ENCODE results near the gene RTN4RL1. TPM values are rescaled to one million over a fixed set of nuclear protein-coding genes. Genes with fewer than 3 reads are reported as not detected.
"Not testable (repeated sequence)": the region's sequence is repeated elsewhere in the genome, so short reads cannot be mapped to it uniquely, and the experiment has no call there.

The RTN4RL1 gene
- total RNA-seq, 1 donor from 2014 or later, result 50.3 TPM

DNA sequence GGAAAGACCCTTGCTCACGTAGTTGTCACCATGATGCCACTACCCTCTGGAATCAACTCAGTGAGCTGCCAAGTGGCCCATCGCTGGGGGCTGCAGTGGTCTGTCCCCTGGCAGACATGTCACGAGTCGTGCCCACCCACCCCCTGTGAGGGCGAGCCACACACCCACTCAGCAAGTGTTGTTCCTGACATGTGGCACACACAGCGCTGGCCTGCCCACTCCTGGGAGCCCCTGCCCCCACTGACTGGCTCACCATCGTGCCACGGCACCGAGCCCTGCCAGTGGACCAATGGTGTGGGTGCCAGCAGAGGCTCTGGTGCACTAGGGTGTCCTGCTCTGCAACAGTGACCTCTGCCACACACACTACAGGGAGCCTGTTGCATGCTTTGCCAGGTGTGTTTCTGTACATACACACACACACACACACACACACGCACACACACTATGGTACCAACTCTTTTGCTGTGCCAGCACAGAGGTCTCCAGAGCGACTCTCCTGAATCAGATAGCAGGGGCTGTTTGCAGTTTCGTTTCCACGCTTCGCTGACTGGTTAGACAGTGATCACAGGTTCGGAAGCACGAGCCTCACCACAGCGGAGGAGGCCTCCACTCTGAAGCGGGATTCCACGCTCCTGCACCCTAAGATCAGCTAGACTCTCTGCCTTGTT lies 7.7 kb downstream of the RTN4RL1 start:
- H3K27ac Mint-ChIP-seq (ENCODE audit: unreplicated experiment), result peak overlapping the region; percentile 99
- peaks cover 39% of the 10 kb centered on the region for H3K27me3 Mint-ChIP-seq (ENCODE audit: unreplicated experiment)
- peak overlapping the region; percentile 83 for H3K4me3 Mint-ChIP-seq (ENCODE audit: unreplicated experiment)
- H3K36me3 Mint-ChIP-seq (ENCODE audit: unreplicated experiment), result no peaks in the 10 kb centered on the region
- H3K9me3 Mint-ChIP-seq (ENCODE audit: unreplicated experiment), result peaks cover 27% of the 10 kb centered on the region
- DNase-seq, result no peak
- TF ChIP-seq, protein P1, sequence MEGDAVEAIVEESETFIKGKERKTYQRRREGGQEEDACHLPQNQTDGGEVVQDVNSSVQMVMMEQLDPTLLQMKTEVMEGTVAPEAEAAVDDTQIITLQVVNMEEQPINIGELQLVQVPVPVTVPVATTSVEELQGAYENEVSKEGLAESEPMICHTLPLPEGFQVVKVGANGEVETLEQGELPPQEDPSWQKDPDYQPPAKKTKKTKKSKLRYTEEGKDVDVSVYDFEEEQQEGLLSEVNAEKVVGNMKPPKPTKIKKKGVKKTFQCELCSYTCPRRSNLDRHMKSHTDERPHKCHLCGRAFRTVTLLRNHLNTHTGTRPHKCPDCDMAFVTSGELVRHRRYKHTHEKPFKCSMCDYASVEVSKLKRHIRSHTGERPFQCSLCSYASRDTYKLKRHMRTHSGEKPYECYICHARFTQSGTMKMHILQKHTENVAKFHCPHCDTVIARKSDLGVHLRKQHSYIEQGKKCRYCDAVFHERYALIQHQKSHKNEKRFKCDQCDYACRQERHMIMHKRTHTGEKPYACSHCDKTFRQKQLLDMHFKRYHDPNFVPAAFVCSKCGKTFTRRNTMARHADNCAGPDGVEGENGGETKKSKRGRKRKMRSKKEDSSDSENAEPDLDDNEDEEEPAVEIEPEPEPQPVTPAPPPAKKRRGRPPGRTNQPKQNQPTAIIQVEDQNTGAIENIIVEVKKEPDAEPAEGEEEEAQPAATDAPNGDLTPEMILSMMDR (IDR thresholded peaks at IDR 0.05; ENCODE audit: partially characterized antibody, unreplicated experiment), result no peak
- H3K4me1 Mint-ChIP-seq (ENCODE audit: low read depth, unreplicated experiment), result peaks cover 52% of the 10 kb centered on the region

DNA sequence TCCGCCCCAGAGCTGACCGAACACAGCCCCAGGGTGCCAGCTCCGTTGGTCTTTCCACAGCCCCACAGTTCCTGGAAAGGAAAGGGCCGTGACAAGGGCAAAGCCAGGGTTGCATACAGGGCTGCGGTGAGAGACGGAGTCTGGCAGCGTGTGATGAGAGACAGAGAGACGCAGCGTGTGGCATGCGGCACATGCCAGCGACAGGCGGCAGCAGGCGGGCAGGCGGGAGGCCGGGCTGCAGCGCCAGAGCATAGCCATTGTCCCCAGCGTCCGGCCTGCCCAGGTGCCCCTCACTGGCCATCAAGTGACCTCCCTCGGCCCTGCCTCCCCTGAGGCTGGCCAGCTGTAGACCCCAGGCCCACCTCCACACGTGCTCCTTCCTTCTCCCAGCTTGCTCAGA lies 8.6 kb downstream of the RTN4RL1 start:
- Mint-ChIP-seq H3K27me3 (ENCODE audit: unreplicated experiment) (peaks cover 39% of the 10 kb centered on the region), H3K4me3 (ENCODE audit: unreplicated experiment) (peak overlapping the region; percentile 25), H3K27ac (ENCODE audit: unreplicated experiment) (peak overlapping the region; percentile 28), H3K36me3 (ENCODE audit: unreplicated experiment) (no peaks in the 10 kb centered on the region), H3K9me3 (ENCODE audit: unreplicated experiment) (peaks cover 27% of the 10 kb centered on the region), H3K4me1 (ENCODE audit: low read depth, unreplicated experiment) (peaks cover 58% of the 10 kb centered on the region)
- no peak for DNase-seq
- TF ChIP-seq, protein P1 (IDR thresholded peaks at IDR 0.05; ENCODE audit: partially characterized antibody, unreplicated experiment), result no peak

DNA sequence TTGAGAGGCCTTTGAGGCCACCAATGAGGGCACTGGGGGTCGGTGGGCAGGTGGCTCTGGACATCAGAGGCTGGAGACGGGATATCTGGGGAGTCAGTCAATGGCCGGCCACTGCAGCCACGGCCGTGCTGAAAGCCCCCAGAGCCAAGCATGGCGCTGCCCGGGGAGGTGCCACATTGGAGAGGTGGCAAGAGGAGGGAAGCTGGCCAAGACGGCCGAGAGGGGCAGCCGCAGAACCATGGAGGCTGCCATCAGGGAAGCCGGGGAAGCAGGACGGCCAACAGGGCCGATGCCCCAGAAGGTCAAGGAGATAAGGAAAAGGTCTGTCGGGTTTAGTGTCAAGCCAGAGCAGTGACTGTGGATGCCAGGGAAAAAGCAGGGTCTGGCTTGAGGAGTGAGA lies 9.8 kb downstream of the RTN4RL1 start:
- Mint-ChIP-seq H3K9me3 (ENCODE audit: unreplicated experiment) (peaks cover 24% of the 10 kb centered on the region), H3K4me1 (ENCODE audit: low read depth, unreplicated experiment) (peaks cover 48% of the 10 kb centered on the region), H3K27me3 (ENCODE audit: unreplicated experiment) (peaks cover 37% of the 10 kb centered on the region)

DNA sequence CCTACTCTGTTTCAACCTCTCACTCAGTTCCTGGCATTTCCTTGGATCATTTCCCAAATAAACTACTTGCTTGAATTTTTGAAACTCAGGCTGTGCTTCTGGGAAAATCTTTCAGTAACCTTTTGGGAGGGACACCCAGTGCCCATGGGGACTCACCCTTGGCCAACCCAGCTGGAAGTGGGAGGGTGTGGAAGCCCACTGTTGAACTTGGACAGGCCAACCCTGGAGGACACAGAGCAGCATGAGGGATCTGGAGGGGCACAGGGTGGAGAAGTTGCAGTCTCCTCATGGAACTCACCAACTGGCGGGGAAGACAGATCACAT lies 11.2 kb downstream of the RTN4RL1 start:
- no peak overlapping the region for H3K4me3 Mint-ChIP-seq (ENCODE audit: unreplicated experiment)
- H3K36me3 Mint-ChIP-seq (ENCODE audit: unreplicated experiment), result no peaks in the 10 kb centered on the region
- peaks cover 28% of the 10 kb centered on the region for H3K27me3 Mint-ChIP-seq (ENCODE audit: unreplicated experiment)
- no peak for DNase-seq
- H3K9me3 Mint-ChIP-seq (ENCODE audit: unreplicated experiment), result peaks cover 16% of the 10 kb centered on the region
- no peak overlapping the region for H3K27ac Mint-ChIP-seq (ENCODE audit: unreplicated experiment)
- H3K4me1 Mint-ChIP-seq (ENCODE audit: low read depth, unreplicated experiment), result peaks cover 36% of the 10 kb centered on the region
- TF ChIP-seq, protein P1 (IDR thresholded peaks at IDR 0.05; ENCODE audit: partially characterized antibody, unreplicated experiment), result no peak

More for the DNA sequence above, 9.8 kb downstream of the RTN4RL1 start:
- Mint-ChIP-seq H3K4me3 (ENCODE audit: unreplicated experiment) (no peak overlapping the region), H3K27ac (ENCODE audit: unreplicated experiment) (peak overlapping the region; percentile 52), H3K36me3 (ENCODE audit: unreplicated experiment) (no peaks in the 10 kb centered on the region)
- DNase-seq, result no peak
- TF ChIP-seq, protein P1 (IDR thresholded peaks at IDR 0.05; ENCODE audit: partially characterized antibody, unreplicated experiment), result no peak

DNA sequence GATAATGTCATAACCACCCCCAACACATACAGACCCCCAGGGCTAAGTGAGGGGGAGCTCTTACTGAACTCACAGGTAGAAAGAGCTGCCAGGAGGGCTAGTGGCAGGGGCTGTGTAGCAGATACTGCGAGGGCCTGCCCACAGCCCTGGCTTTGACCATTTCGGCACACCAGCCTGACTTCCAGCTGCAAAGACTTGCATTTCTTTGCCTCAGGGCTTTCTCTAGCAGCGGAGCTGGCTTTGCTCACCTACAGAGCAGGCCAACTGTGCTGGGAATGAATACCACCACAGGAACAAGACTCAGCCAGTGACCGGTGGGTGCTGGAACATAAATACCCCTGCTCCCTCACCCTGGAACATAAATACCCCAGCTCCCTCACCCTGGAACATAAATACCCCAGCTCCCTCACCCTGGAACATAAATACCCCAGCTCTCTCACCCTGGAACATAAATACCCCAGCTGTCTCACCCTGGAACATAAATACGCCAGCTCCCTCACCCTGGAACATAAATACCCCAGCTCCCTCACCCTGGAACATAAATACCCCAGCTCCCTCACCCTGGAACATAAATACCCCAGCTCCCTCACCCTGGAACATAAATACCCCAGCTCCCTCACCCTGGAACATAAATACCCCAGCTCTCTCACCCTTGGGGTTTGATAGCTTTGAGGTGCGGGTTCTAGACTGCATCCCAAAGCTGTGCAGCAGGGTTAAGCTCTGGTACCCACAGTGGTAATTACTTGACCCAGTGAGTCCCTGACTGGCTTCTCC lies 11.7 kb downstream of the RTN4RL1 start:
- H3K27me3 Mint-ChIP-seq (ENCODE audit: unreplicated experiment), result peaks cover 24% of the 10 kb centered on the region
- DNase-seq; H3K36me3 Mint-ChIP-seq (ENCODE audit: unreplicated experiment); H3K4me3 Mint-ChIP-seq (ENCODE audit: unreplicated experiment); H3K27ac Mint-ChIP-seq (ENCODE audit: unreplicated experiment): not testable (repeated sequence)
- H3K4me1 Mint-ChIP-seq (ENCODE audit: low read depth, unreplicated experiment), result peaks cover 33% of the 10 kb centered on the region
- H3K9me3 Mint-ChIP-seq (ENCODE audit: unreplicated experiment), result peaks cover 10% of the 10 kb centered on the region

Data from glutamatergic neuron (in vitro differentiated cells).